ENCODE measurements around the gene ADTRP.

DNA sequence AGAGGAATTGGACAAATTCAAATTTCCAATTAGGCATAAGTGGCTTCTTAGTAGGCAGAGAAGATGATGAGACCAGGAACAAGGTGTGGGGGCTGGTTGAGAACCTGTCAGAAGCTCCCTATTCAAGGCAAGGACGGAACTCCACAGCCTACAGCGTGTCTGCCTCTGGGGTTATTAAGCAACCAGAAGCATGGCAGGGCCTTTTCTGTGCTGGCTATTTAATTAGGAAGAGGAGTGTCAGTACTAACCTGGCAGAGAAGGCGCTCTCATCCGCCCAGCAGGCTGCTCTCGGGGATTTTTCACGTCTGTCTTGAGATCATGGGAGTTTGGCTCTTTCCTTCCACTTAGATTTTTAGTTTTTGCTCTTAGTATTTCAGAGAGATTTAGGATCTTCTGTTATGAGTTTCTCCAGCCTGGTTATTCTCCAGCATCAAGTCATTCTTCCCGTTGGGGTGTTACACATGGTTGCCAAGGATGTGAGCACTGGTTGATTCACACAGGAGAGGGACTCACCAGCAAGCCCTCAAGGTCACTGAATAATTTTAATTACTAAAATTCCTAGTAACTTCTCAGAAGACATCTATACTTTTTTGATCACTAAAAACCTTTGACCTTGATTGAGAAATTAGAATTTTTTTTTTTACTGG, 23.9 kb downstream of the ADTRP start:
- TF ChIP-seq, protein P1, sequence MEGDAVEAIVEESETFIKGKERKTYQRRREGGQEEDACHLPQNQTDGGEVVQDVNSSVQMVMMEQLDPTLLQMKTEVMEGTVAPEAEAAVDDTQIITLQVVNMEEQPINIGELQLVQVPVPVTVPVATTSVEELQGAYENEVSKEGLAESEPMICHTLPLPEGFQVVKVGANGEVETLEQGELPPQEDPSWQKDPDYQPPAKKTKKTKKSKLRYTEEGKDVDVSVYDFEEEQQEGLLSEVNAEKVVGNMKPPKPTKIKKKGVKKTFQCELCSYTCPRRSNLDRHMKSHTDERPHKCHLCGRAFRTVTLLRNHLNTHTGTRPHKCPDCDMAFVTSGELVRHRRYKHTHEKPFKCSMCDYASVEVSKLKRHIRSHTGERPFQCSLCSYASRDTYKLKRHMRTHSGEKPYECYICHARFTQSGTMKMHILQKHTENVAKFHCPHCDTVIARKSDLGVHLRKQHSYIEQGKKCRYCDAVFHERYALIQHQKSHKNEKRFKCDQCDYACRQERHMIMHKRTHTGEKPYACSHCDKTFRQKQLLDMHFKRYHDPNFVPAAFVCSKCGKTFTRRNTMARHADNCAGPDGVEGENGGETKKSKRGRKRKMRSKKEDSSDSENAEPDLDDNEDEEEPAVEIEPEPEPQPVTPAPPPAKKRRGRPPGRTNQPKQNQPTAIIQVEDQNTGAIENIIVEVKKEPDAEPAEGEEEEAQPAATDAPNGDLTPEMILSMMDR (IDR thresholded peaks at IDR 0.05): no peak
- no peak for TF ChIP-seq POLR2AphosphoS5 (IDR thresholded peaks at IDR 0.05)
